H1 (cell line): ENCODE results near the gene PSME1. TPM values are rescaled to one million over a fixed set of nuclear protein-coding genes. Genes with fewer than 3 reads are reported as not detected.

Experiments
- CTCF ChIA-PET: fragments of 300-600 bp; sonication (Branson Sonifier 250); formaldehyde crosslinking; loops from one replicate; lab custom pipeline; 2021; ENCODE audit not compliant: partially characterized antibody; lab: Charles Lee
- POLR2A ChIA-PET: fragments of 300-600 bp; sonication (Branson Sonifier 250); formaldehyde crosslinking; loops from one replicate; lab custom pipeline; 2021; ENCODE audit warnings: inconsistent platforms; ENCODE audit not compliant: partially characterized antibody; lab: Charles Lee
- DNase-seq, 2 experiments: peaks; one replicate each; pipeline versions ENCODE4 v3.0.0 to v3.0.0-alpha.2; 2010 to 2022; ENCODE audit warnings: low spot score in 2 of 2, low read depth in 1 of 2, mixed read lengths in 1 of 2
- FAIRE-seq: peaks from 2 replicates; lab custom pipeline; 2011; peaks lifted over from hg19 to GRCh38; lab: Jason Lieb, UNC
- H2AFZ ChIP-seq: 2 replicates; pipeline ENCODE4 v1.8.1; 2012; ENCODE audit warnings: low read length, inconsistent platforms
- H2AK5ac ChIP-seq: 2 replicates; pipeline ENCODE4 v1.6.1; 2013; ENCODE audit warnings: low read depth, low read length
- H2BK120ac ChIP-seq: replicated peaks from 2 replicates; pipeline ENCODE3; 2013; ENCODE audit warnings: low read depth, low read length, inconsistent platforms
- H2BK12ac ChIP-seq: 2 replicates; pipeline ENCODE4 v1.6.1; 2013; ENCODE audit warnings: low read depth, low read length
- H2BK15ac ChIP-seq: 2 replicates; pipeline ENCODE4 v1.6.1; 2013; ENCODE audit warnings: low read length
- H2BK20ac ChIP-seq: 2 replicates; pipeline ENCODE4 v1.6.1; 2013; ENCODE audit warnings: low read length
- H2BK5ac ChIP-seq: 2 replicates; pipeline ENCODE4 v1.6.1; 2013; ENCODE audit warnings: low read depth, low read length
- H3K14ac ChIP-seq: 2 replicates; pipeline ENCODE4 v1.6.1; 2013; ENCODE audit warnings: inconsistent platforms; ENCODE audit not compliant: insufficient read length
- H3K18ac ChIP-seq: 2 replicates; pipeline ENCODE4 v1.6.1; 2013; ENCODE audit warnings: low read length; ENCODE audit errors: extremely low read depth
- H3K23ac ChIP-seq: 2 replicates; pipeline ENCODE4 v1.6.1; 2013; ENCODE audit warnings: inconsistent platforms; ENCODE audit not compliant: insufficient read length
- H3K23me2 ChIP-seq: 2 replicates; pipeline ENCODE4 v1.6.1; 2013; ENCODE audit warnings: low read depth, low read length
- H3K27ac ChIP-seq: 2 replicates; pipeline ENCODE4 v1.6.1; 2011; ENCODE audit warnings: low read depth, low read length, inconsistent platforms
- H3K27me3 ChIP-seq, 4 experiments: replicated peaks in 1 of 4; 1 replicate in 1 of 4; 2 replicates in 3 of 4; pipeline versions ENCODE4 v1.6.1 to v1.8.1; 2011 to 2013; ENCODE audit warnings: low read length in 3 of 4, mild to moderate bottlenecking in 3 of 4, inconsistent platforms in 2 of 4, mixed read lengths in 2 of 4, moderate library complexity in 1 of 4; ENCODE audit not compliant: control insufficient read depth in 3 of 4, insufficient read depth in 3 of 4; ENCODE audit errors: extremely low read depth in 1 of 4
- H3K36me3 ChIP-seq, 4 experiments: 2 replicates each; pipeline versions ENCODE4 v1.6.1 to v1.8.1; 2011 to 2013; ENCODE audit warnings: mild to moderate bottlenecking in 4 of 4, low read length in 3 of 4, moderate library complexity in 2 of 4, control low read depth in 1 of 4, inconsistent platforms in 1 of 4; ENCODE audit not compliant: insufficient read depth in 4 of 4, control insufficient read depth in 2 of 4
- H3K4ac ChIP-seq: replicated peaks from 2 replicates; pipeline ENCODE3; 2013; ENCODE audit warnings: low read length, low read depth, mixed read lengths, inconsistent platforms; ENCODE audit not compliant: insufficient read length
- H3K4me1 ChIP-seq, 4 experiments: replicated peaks in 1 of 4; 1 replicate in 1 of 4; 2 replicates in 3 of 4; pipeline versions ENCODE4 v1.6.1 to v1.8.1; 2011 to 2013; ENCODE audit warnings: low read length in 3 of 4, inconsistent platforms in 2 of 4, mixed read lengths in 1 of 4; ENCODE audit not compliant: insufficient read depth in 4 of 4, control insufficient read depth in 3 of 4
- H3K4me2 ChIP-seq, 2 experiments: 2 replicates each; pipeline versions ENCODE4 v1.6.1 to v1.8.1; 2011 to 2013; ENCODE audit warnings: low read depth in 2 of 2, low read length in 2 of 2, control low read depth in 1 of 2, inconsistent platforms in 1 of 2, mild to moderate bottlenecking in 1 of 2; ENCODE audit not compliant: insufficient read depth in 1 of 2
- H3K4me3 ChIP-seq, 4 experiments: fragments of 200-600, 300-600 bp in 1 of 4; sonication (generic), shearing (Covaris generic), sonication (Bioruptor Twin) in 1 of 4; 2 replicates each; pipeline versions ENCODE4 v1.5.1 to v1.8.1; 2011 to 2016; ENCODE audit warnings: low read length in 4 of 4, low read depth in 3 of 4, control low read depth in 2 of 4, inconsistent platforms in 2 of 4, mild to moderate bottlenecking in 2 of 4, mixed read lengths in 1 of 4, moderate library complexity in 1 of 4; ENCODE audit not compliant: insufficient read depth in 2 of 4; ENCODE audit errors: extremely low read depth in 1 of 4
- H3K56ac ChIP-seq: replicated peaks from 2 replicates; pipeline ENCODE3; 2013; ENCODE audit warnings: low read depth, mild to moderate bottlenecking, mixed read lengths, low read length, inconsistent platforms; ENCODE audit not compliant: insufficient read length
- H3K79me1 ChIP-seq: 2 replicates; pipeline ENCODE4 v1.6.1; 2013; ENCODE audit warnings: low read depth, low read length, control low read depth
- H3K79me2 ChIP-seq, 2 experiments: 2 replicates each; pipeline versions ENCODE4 v1.6.1 to v1.8.1; 2012 to 2013; ENCODE audit warnings: low read length in 2 of 2, mild to moderate bottlenecking in 2 of 2, inconsistent platforms in 1 of 2; ENCODE audit not compliant: insufficient read depth in 2 of 2, control insufficient read depth in 1 of 2
- H3K9ac ChIP-seq, 4 experiments: replicated peaks in 1 of 4; 1 replicate in 1 of 4; 2 replicates in 3 of 4; pipeline versions ENCODE4 v1.6.1 to v1.8.1; 2011 to 2013; ENCODE audit warnings: low read depth in 3 of 4, low read length in 3 of 4, control low read depth in 2 of 4, mild to moderate bottlenecking in 2 of 4, moderate library complexity in 2 of 4, inconsistent platforms in 1 of 4; ENCODE audit errors: extremely low read depth in 1 of 4
- H3K9me3 ChIP-seq, 2 experiments: 2 replicates each; pipeline versions ENCODE4 v1.6.1 to v1.8.1; 2012 to 2013; ENCODE audit warnings: mild to moderate bottlenecking in 2 of 2, moderate library complexity in 2 of 2, control low read depth in 1 of 2, inconsistent platforms in 1 of 2, low read depth in 1 of 2, low read length in 1 of 2, mixed read lengths in 1 of 2; ENCODE audit not compliant: insufficient read depth in 2 of 2
- H4K20me1 ChIP-seq, 2 experiments: replicated peaks in 1 of 2; 2 replicates each; pipeline versions ENCODE3 to v1.8.1; 2011 to 2013; ENCODE audit warnings: inconsistent platforms in 2 of 2, low read length in 2 of 2, mild to moderate bottlenecking in 1 of 2; ENCODE audit not compliant: insufficient read depth in 2 of 2, control insufficient read depth in 1 of 2
- H4K5ac ChIP-seq: 2 replicates; pipeline ENCODE4 v1.6.1; 2013; ENCODE audit warnings: low read length, low read depth, mixed read lengths, inconsistent platforms; ENCODE audit not compliant: insufficient read length
- H4K8ac ChIP-seq: 2 replicates; pipeline ENCODE4 v1.8.0; 2013; ENCODE audit warnings: mild to moderate bottlenecking, moderate library complexity, low read length, inconsistent platforms; ENCODE audit not compliant: insufficient read depth; ENCODE audit errors: extremely low read depth
- H4K91ac ChIP-seq: replicated peaks from 2 replicates; pipeline ENCODE3; 2013; ENCODE audit warnings: low read length, mixed read lengths, inconsistent platforms; ENCODE audit not compliant: insufficient read length
- BACH1 ChIP-seq: IDR thresholded peaks from 2 replicates; pipeline ENCODE4 v1.6.1; 2012; ENCODE audit warnings: low read length, improper control_type of control experiment
- BRCA1 ChIP-seq: IDR thresholded peaks from 2 replicates; pipeline ENCODE4 v1.6.1; 2012; ENCODE audit warnings: low read depth, low read length, improper control_type of control experiment
- CEBPB ChIP-seq: IDR thresholded peaks from 2 replicates; pipeline ENCODE4 v1.6.1; 2012; ENCODE audit warnings: low read depth, low read length
- CHD1 ChIP-seq: IDR thresholded peaks from 2 replicates; pipeline ENCODE4 v1.6.1; 2012; ENCODE audit warnings: low read depth, low read length, improper control_type of control experiment
- CREB1 ChIP-seq: IDR thresholded peaks from 2 replicates; pipeline ENCODE4 v1.6.1; 2012; ENCODE audit warnings: inconsistent platforms
- EP300 ChIP-seq, 2 experiments: IDR thresholded peaks; 1 replicate in 1 of 2; 2 replicates in 1 of 2; pipeline ENCODE4 v1.6.1; 2011 to 2012; ENCODE audit warnings: low read depth in 2 of 2, low read length in 2 of 2, mild to moderate bottlenecking in 2 of 2, borderline replicate concordance in 1 of 2, inconsistent platforms in 1 of 2, moderate library complexity in 1 of 2
- FOSL1 ChIP-seq: IDR thresholded peaks from 2 replicates; pipeline ENCODE4 v1.6.1; 2011; ENCODE audit warnings: mild to moderate bottlenecking, low read depth, low read length, moderate library complexity; ENCODE audit not compliant: insufficient read depth
- KDM1A ChIP-seq: fragments of 200-600, 300-600 bp; sonication (generic); IDR thresholded peaks from 2 replicates; pipeline ENCODE4 v1.7.1; 2016; ENCODE audit warnings: mild to moderate bottlenecking, low read length, borderline replicate concordance
- RBBP5 ChIP-seq: IDR thresholded peaks from 2 replicates; pipeline ENCODE4 v1.7.1; 2012; ENCODE audit warnings: low read depth, mild to moderate bottlenecking, inconsistent platforms, low read length, moderate library complexity, borderline replicate concordance
- RNF2 ChIP-seq: fragments of 200-900, 300-1000 bp; sonication (generic); IDR thresholded peaks from 2 replicates; pipeline ENCODE4 v1.7.1; 2016; ENCODE audit warnings: borderline replicate concordance, low read depth, mild to moderate bottlenecking, antibody characterized with exemption, low read length; ENCODE audit not compliant: poor library complexity, severe bottlenecking; ENCODE audit errors: missing control alignments
- SIN3A ChIP-seq, 2 experiments: IDR thresholded peaks in 1 of 2; conservative IDR thresholded peaks in 1 of 2; 2 replicates each; pipeline ENCODE4 v1.6.1; 2011 to 2012; ENCODE audit warnings: low read length in 2 of 2, improper control_type of control experiment in 1 of 2, low read depth in 1 of 2, mild to moderate bottlenecking in 1 of 2
- SIRT6 ChIP-seq: IDR thresholded peaks from one replicate; pipeline ENCODE4 v1.7.1; 2012; ENCODE audit warnings: low read length, inconsistent platforms
- SP2 ChIP-seq: IDR thresholded peaks from 2 replicates; pipeline ENCODE4 v1.6.1; 2012; ENCODE audit warnings: mild to moderate bottlenecking, low read length, inconsistent platforms
- WGBS, 2 experiments: shearing (Covaris generic) in 1 of 2; methylation state at CpG; one replicate each; pipeline versions ENCODE4 v1.1.6 to v1.1.7; 2013 to 2015; ENCODE audit warnings: low lambda C conversion rate in 2 of 2, mixed read lengths in 2 of 2, inconsistent platforms in 1 of 2, low coverage in 1 of 2, missing lambda C conversion rate in 1 of 2; ENCODE audit not compliant: insufficient replicate concordance in 2 of 2, insufficient coverage in 1 of 2, insufficient read length in 1 of 2; ENCODE audit errors: extremely low coverage in 1 of 2, missing lambda C conversion rate in 1 of 2; 5-methylcytosine and 5-hydroxymethylcytosine counted together
- polyA plus RNA-seq, 7 experiments: library from polyadenylated mRNA; depleted of rRNA in 3 of 7; stranded (reverse) in 5 of 7; unstranded in 2 of 7; fragments of >200 nt in 5 of 7; fragments of 200-250 nt in 2 of 7; gene quantifications; 1 replicate in 5 of 7; 2 replicates in 1 of 7; 4 replicates in 1 of 7; pipeline versions ENCODE4 v1.2.1 to v1.2.3, GENCODE V29; 2011 to 2013; ENCODE audit warnings: missing spikeins in 2 of 7, mixed read lengths in 2 of 7
- total RNA-seq: library from RNA; stranded (reverse); fragmentation: NEBNext Ultra II Directional; extraction: Animal tissue kit (Norgen Biotek cat#: 25700); gene quantifications from 2 replicates; pipeline ENCODE4 v1.2.1, GENCODE V29; 2021

PSME1 gene
- total and polyA plus RNA-seq, 2 of the 8 experiments (the other 6 are each of a cell fraction or from before 2014, with no cell fraction given), result 74.9 to 85.9 TPM

DNA sequence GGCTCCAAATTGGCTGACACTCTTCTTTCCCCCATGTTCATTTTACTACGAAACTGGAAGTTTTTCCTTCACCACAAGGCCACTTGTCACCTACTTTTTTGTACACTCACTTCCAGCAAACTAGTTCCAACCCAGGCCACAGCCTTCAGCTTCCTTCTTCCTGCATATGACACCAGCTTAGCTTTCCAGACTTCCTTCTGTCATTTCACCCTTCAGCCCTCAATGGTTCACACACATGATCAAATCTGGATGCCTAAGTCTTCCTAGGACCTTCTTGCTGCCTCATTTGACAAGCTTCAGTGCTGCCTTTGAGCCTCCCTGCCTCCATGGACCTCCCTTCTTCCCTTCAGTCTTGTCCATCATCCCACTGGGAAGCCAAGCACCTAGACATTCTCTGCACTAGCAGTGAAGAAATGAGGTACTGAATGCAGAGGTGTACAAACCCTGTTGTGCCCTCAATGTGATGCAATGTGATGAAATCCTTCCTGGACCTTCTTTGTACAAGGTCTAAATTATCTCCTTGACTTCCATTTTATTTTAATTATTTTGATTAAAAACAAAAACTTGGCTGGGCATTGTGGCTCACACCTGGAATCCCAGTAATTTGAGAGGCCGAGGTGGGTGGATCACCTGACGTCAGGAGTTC lies 31.6 kb downstream of the PSME1 start:
- Histone ChIP-seq H2BK20ac (no peak overlapping the region), H3K36me3 (peaks cover 0 to 18% (median 5%) of the 10 kb centered on the region in 4 experiments; a peak in 6 of 8 replicates), H3K23ac (no peak overlapping the region), H3K79me2 (no peaks in the 10 kb centered on the region), H2BK15ac (no peak overlapping the region), H2AFZ (no peak overlapping the region), H3K4ac (no peak overlapping the region), H4K8ac (no peak overlapping the region), H3K4me3 (no peak overlapping the region), H3K14ac (no peak overlapping the region), H3K27ac (no peak overlapping the region), H2AK5ac (no peak overlapping the region), H2BK120ac (no peak overlapping the region), H3K27me3 (no peaks in the 10 kb centered on the region), H4K5ac (no peak overlapping the region), H2BK5ac (no peak overlapping the region), H3K79me1 (no peaks in the 10 kb centered on the region), H3K4me2 (no peak overlapping the region), H3K9ac (no peak overlapping the region), H3K56ac (no peak overlapping the region), H2BK12ac (no peak overlapping the region), H3K9me3 (no peaks in the 10 kb centered on the region), H3K23me2 (peaks cover 5% of the 10 kb centered on the region; the same call in 1 of the 2 replicates), H3K18ac (no peak overlapping the region), H4K91ac (no peak overlapping the region), H3K4me1 (peaks cover 0 to 4% (median 2%) of the 10 kb centered on the region in 4 experiments; a peak in 4 of 7 replicates), H4K20me1 (peaks cover 0 to 9% of the 10 kb centered on the region in 2 experiments)
- ChIA-PET CTCF (no interaction called here), POLR2A (interaction anchor here (0.9 kb wide), 1 partner anchor 10 kb away, joined by 3 read pairs; no protein-coding TSS in a partner anchor)
- FAIRE-seq (no peak), DNase-seq (no peak)
- WGBS, 2 experiments, result 92% methylated on average over 3 of the region's 3 CpGs; no CpG with 5 or more reads in 1 of the 2 experiments
- TF ChIP-seq RNF2 (no peak), KDM1A (no peak), EP300 (IDR thresholded peaks at IDR 0.05; ENCODE audit: borderline replicate concordance in 1 of 2, low read depth in 2 of 2, low read length in 2 of 2) (no peak), CEBPB (no peak), CREB1 (no peak), CHD1 (no peak), SIRT6 (no peak), SIN3A (conservative IDR thresholded peaks at IDR 0.05 in 1 of 2, IDR thresholded peaks at IDR 0.05 in 1 of 2; ENCODE audit: low read depth in 1 of 2, low read length in 2 of 2) (no peak), BRCA1 (no peak), FOSL1 (no peak), BACH1 (no peak), SP2 (no peak), RBBP5 (no peak)
